GM12878 (cell line): ENCODE measurements around the gene SELENOS. TPM values are rescaled to one million over a fixed set of nuclear protein-coding genes. Genes with fewer than 3 reads are reported as not detected.
A peak's percentile ranks its signal among the peaks of the same experiment; 100 is the strongest.

Experiments
- BCL11A ChIP-seq: IDR thresholded peaks from 2 replicates; pipeline ENCODE4 v1.6.1; 2011; ENCODE audit warnings: low read depth, low read length
- BMI1 ChIP-seq: fragments of 450-650 bp; IDR thresholded peaks from 2 replicates; pipeline ENCODE4 v1.6.1; 2016; ENCODE audit warnings: mild to moderate bottlenecking, moderate library complexity, borderline replicate concordance
- ESRRA ChIP-seq: IDR thresholded peaks from 2 replicates; pipeline ENCODE4 v1.6.1; 2012; ENCODE audit warnings: mild to moderate bottlenecking, low read length, improper control_type of control experiment
- FOXM1 ChIP-seq: IDR thresholded peaks from 2 replicates; pipeline ENCODE4 v1.6.1; 2012; ENCODE audit warnings: low read depth, mild to moderate bottlenecking, inconsistent platforms, low read length, moderate library complexity
- NFXL1 ChIP-seq: fragments of 450-650 bp; IDR thresholded peaks from 2 replicates; pipeline ENCODE4 v1.6.1; 2017; ENCODE audit warnings: antibody characterized with exemption, mild to moderate bottlenecking, borderline replicate concordance
- POLR2AphosphoS5 ChIP-seq: IDR thresholded peaks from 2 replicates; pipeline ENCODE4 v1.6.1; 2011; ENCODE audit warnings: mild to moderate bottlenecking, low read length, inconsistent platforms
- RB1 ChIP-seq: fragments of 450-650 bp; formaldehyde crosslinking; IDR thresholded peaks from 2 replicates; pipeline ENCODE4 v1.6.1; 2017; ENCODE audit warnings: mild to moderate bottlenecking, borderline replicate concordance
- RFX5 ChIP-seq: IDR thresholded peaks from 2 replicates; pipeline ENCODE4 v1.6.1; 2011; ENCODE audit warnings: low read depth, low read length, improper control_type of control experiment
- SIN3A ChIP-seq: IDR thresholded peaks from 2 replicates; pipeline ENCODE4 v1.6.1; 2012; ENCODE audit warnings: low read depth, low read length, improper control_type of control experiment
- SMARCA5 ChIP-seq: fragments of 450-650 bp; IDR thresholded peaks from 2 replicates; pipeline ENCODE4 v1.6.1; 2017; ENCODE audit warnings: mild to moderate bottlenecking
- STAT3 ChIP-seq: IDR thresholded peaks from 2 replicates; pipeline ENCODE4 v1.6.1; 2011; ENCODE audit warnings: low read depth, low read length, improper control_type of control experiment
- TCF3 ChIP-seq: IDR thresholded peaks from 2 replicates; pipeline ENCODE4 v1.6.1; 2012; ENCODE audit warnings: low read depth, mild to moderate bottlenecking, low read length, borderline replicate concordance; ENCODE audit not compliant: insufficient read depth
- TCF7 ChIP-seq: IDR thresholded peaks from 2 replicates; pipeline ENCODE4 v1.6.1; 2014; ENCODE audit warnings: antibody characterized with exemption, borderline replicate concordance
- ZNF24 ChIP-seq: fragments of 450-650 bp; IDR thresholded peaks from 2 replicates; pipeline ENCODE4 v1.6.1; 2017; ENCODE audit warnings: antibody characterized with exemption, mild to moderate bottlenecking
- polyA plus RNA-seq, 11 experiments: library from polyadenylated mRNA; depleted of rRNA in 4 of 11; unstranded in 6 of 11; stranded (reverse) in 5 of 11; fragments of >200 nt; fragmentation: Nextera tagmentation in 4 of 11; fragmentation: Illumina TruSeq in 1 of 11; extraction: Ambion mirVana in 4 of 11; extraction: Trizol in 1 of 11; gene quantifications; 1 replicate in 1 of 11; 2 replicates in 10 of 11; pipeline versions ENCODE4 v1.2.1 to v1.2.3, GENCODE V29; 2011 to 2016; ENCODE audit warnings: inconsistent platforms in 2 of 11, missing spikeins in 2 of 11, low read depth in 1 of 11
- total RNA-seq, 4 experiments: library from RNA; depleted of rRNA in 3 of 4; stranded (reverse); fragments of >200 nt in 3 of 4; fragmentation: Illumina TruSeq in 1 of 4; extraction: Trizol in 1 of 4; gene quantifications; 2 replicates each; pipeline versions ENCODE4 v1.2.1 to v1.2.3, GENCODE V29; 2013 to 2021
- TF ChIP-seq, protein P1 (sequence below): fragments of 450-650 bp; IDR thresholded peaks from 2 replicates; pipeline ENCODE4 v1.6.1; 2016; ENCODE audit warnings: mild to moderate bottlenecking, moderate library complexity, borderline replicate concordance
- TF ChIP-seq, protein P2 (sequence below): fragments of 150-350 bp; IDR thresholded peaks from 2 replicates; pipeline ENCODE4 v1.6.1; 2014; ENCODE audit warnings: mild to moderate bottlenecking, low read depth, low read length
- TF ChIP-seq, protein P3 (sequence below): fragments of 450-650 bp; IDR thresholded peaks from 2 replicates; pipeline ENCODE4 v1.6.1; 2017; ENCODE audit warnings: antibody characterized with exemption, mild to moderate bottlenecking, moderate library complexity
- TF ChIP-seq, protein P4 (sequence below): IDR thresholded peaks from 2 replicates; pipeline ENCODE4 v1.6.1; 2011; ENCODE audit warnings: borderline replicate concordance, low read depth, mild to moderate bottlenecking, moderate library complexity, mixed read lengths, low read length; ENCODE audit not compliant: insufficient read depth; ENCODE audit errors: extremely low read length
- TF ChIP-seq, protein P5 (sequence below): IDR thresholded peaks from 2 replicates; pipeline ENCODE4 v1.6.1; 2011; ENCODE audit warnings: mild to moderate bottlenecking, low read depth, low read length, moderate library complexity; ENCODE audit not compliant: insufficient replicate concordance

Gene SELENOS
- total and polyA plus RNA-seq, 10 of the 15 experiments (the other 5 are each of a cell fraction or from before 2014, with no cell fraction given), result 25.8 to 90.1 (median 37.3) TPM

DNA sequence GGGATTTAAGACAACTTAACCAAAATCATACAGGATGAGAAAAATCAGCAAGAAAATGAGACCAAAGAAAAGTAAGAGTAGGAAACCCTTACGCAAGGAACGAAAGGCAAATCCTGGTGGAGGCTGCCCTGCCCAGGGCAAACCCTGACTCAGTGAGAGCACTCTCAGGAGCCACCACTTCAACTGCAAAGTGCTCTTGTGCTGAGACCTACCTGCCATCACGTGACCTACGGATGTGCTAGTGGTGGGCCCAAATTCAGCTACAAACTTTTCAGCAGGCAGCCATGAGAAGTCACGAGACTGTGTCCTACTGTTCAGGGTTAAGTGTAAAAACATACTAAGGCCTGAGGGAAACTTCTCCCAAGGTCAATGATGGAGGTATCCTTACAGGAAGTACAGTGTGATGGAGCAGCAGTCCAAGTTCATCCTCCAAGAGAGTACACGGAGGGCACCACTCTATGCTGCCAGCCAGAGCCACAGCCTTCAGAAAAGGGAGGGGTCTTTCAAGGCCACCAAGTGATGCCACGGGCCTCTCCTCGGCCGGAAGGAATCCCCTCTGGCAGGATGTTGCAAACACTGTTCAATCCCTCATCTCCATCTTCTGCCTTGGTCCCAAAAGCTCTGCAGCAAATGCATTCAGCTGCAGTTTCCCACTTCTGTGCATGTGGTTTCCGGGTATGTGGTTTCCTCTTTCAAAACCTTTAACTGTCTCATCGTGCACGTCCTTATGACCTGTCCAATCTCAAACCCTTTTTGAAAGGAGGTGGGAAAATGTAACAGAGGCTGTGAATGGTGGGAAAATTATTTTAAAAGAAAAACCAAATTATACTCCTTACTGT lies 34.9 kb downstream of the SELENOS start (continued):
- TF ChIP-seq, protein P1, sequence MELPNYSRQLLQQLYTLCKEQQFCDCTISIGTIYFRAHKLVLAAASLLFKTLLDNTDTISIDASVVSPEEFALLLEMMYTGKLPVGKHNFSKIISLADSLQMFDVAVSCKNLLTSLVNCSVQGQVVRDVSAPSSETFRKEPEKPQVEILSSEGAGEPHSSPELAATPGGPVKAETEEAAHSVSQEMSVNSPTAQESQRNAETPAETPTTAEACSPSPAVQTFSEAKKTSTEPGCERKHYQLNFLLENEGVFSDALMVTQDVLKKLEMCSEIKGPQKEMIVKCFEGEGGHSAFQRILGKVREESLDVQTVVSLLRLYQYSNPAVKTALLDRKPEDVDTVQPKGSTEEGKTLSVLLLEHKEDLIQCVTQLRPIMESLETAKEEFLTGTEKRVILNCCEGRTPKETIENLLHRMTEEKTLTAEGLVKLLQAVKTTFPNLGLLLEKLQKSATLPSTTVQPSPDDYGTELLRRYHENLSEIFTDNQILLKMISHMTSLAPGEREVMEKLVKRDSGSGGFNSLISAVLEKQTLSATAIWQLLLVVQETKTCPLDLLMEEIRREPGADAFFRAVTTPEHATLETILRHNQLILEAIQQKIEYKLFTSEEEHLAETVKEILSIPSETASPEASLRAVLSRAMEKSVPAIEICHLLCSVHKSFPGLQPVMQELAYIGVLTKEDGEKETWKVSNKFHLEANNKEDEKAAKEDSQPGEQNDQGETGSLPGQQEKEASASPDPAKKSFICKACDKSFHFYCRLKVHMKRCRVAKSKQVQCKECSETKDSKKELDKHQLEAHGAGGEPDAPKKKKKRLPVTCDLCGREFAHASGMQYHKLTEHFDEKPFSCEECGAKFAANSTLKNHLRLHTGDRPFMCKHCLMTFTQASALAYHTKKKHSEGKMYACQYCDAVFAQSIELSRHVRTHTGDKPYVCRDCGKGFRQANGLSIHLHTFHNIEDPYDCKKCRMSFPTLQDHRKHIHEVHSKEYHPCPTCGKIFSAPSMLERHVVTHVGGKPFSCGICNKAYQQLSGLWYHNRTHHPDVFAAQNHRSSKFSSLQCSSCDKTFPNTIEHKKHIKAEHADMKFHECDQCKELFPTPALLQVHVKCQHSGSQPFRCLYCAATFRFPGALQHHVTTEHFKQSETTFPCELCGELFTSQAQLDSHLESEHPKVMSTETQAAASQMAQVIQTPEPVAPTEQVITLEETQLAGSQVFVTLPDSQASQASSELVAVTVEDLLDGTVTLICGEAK, result no peak; the same call in 1 of the 2 replicates
- TF ChIP-seq BMI1, result no peak
- no peak for TF ChIP-seq STAT3
- no peak for TF ChIP-seq RFX5
- TF ChIP-seq TCF7, result no peak
- TF ChIP-seq, protein P2, sequence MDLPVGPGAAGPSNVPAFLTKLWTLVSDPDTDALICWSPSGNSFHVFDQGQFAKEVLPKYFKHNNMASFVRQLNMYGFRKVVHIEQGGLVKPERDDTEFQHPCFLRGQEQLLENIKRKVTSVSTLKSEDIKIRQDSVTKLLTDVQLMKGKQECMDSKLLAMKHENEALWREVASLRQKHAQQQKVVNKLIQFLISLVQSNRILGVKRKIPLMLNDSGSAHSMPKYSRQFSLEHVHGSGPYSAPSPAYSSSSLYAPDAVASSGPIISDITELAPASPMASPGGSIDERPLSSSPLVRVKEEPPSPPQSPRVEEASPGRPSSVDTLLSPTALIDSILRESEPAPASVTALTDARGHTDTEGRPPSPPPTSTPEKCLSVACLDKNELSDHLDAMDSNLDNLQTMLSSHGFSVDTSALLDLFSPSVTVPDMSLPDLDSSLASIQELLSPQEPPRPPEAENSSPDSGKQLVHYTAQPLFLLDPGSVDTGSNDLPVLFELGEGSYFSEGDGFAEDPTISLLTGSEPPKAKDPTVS, result no peak
- peak; percentile 51; the same call in 1 of the 2 replicates for TF ChIP-seq SIN3A
- no peak for TF ChIP-seq TCF3
- no peak for TF ChIP-seq ESRRA
- TF ChIP-seq, protein P3, sequence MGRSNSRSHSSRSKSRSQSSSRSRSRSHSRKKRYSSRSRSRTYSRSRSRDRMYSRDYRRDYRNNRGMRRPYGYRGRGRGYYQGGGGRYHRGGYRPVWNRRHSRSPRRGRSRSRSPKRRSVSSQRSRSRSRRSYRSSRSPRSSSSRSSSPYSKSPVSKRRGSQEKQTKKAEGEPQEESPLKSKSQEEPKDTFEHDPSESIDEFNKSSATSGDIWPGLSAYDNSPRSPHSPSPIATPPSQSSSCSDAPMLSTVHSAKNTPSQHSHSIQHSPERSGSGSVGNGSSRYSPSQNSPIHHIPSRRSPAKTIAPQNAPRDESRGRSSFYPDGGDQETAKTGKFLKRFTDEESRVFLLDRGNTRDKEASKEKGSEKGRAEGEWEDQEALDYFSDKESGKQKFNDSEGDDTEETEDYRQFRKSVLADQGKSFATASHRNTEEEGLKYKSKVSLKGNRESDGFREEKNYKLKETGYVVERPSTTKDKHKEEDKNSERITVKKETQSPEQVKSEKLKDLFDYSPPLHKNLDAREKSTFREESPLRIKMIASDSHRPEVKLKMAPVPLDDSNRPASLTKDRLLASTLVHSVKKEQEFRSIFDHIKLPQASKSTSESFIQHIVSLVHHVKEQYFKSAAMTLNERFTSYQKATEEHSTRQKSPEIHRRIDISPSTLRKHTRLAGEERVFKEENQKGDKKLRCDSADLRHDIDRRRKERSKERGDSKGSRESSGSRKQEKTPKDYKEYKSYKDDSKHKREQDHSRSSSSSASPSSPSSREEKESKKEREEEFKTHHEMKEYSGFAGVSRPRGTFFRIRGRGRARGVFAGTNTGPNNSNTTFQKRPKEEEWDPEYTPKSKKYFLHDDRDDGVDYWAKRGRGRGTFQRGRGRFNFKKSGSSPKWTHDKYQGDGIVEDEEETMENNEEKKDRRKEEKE, result no peak
- TF ChIP-seq POLR2AphosphoS5, result peak; percentile 41; the same call in 1 of the 2 replicates
- TF ChIP-seq, protein P4, sequence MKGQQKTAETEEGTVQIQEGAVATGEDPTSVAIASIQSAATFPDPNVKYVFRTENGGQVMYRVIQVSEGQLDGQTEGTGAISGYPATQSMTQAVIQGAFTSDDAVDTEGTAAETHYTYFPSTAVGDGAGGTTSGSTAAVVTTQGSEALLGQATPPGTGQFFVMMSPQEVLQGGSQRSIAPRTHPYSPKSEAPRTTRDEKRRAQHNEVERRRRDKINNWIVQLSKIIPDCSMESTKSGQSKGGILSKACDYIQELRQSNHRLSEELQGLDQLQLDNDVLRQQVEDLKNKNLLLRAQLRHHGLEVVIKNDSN, result peak; percentile 89
- peak; percentile 61; the same call in 1 of the 2 replicates for TF ChIP-seq FOXM1
- TF ChIP-seq, protein P5, sequence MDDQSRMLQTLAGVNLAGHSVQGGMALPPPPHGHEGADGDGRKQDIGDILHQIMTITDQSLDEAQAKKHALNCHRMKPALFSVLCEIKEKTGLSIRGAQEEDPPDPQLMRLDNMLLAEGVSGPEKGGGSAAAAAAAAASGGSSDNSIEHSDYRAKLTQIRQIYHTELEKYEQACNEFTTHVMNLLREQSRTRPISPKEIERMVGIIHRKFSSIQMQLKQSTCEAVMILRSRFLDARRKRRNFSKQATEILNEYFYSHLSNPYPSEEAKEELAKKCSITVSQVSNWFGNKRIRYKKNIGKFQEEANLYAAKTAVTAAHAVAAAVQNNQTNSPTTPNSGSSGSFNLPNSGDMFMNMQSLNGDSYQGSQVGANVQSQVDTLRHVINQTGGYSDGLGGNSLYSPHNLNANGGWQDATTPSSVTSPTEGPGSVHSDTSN, result no peak
- no peak for TF ChIP-seq SMARCA5
- TF ChIP-seq BCL11A, result 0 out of 2 replicates have a peak, but pooled peaks have one; percentile 46
- TF ChIP-seq RB1, result no peak
- no peak for TF ChIP-seq NFXL1
- TF ChIP-seq ZNF24, result no peak
